Peyer's patch (tissue), 4 donors: ENCODE results near the gene DDX41.

Experiments used
- POLR2A ChIP-seq, 2 donors: fragments of 450-650 bp; IDR thresholded peaks; one replicate each; pipeline ENCODE4 v1.5.1; 2017; ENCODE audit warnings: antibody characterized with exemption in 2 of 2, mild to moderate bottlenecking in 2 of 2, moderate library complexity in 2 of 2
- TF ChIP-seq, protein P1 (sequence below), 6 experiments: fragments of 450-650 bp in 4 of 6; fragments of 200-600 bp in 2 of 6; sonication (generic) in 1 of 6; IDR thresholded peaks; one replicate each; pipeline ENCODE4 v1.5.1; 2017 to 2019; ENCODE audit warnings: antibody characterized with exemption in 6 of 6, mild to moderate bottlenecking in 3 of 6, moderate library complexity in 1 of 6

- TF ChIP-seq, protein P1, sequence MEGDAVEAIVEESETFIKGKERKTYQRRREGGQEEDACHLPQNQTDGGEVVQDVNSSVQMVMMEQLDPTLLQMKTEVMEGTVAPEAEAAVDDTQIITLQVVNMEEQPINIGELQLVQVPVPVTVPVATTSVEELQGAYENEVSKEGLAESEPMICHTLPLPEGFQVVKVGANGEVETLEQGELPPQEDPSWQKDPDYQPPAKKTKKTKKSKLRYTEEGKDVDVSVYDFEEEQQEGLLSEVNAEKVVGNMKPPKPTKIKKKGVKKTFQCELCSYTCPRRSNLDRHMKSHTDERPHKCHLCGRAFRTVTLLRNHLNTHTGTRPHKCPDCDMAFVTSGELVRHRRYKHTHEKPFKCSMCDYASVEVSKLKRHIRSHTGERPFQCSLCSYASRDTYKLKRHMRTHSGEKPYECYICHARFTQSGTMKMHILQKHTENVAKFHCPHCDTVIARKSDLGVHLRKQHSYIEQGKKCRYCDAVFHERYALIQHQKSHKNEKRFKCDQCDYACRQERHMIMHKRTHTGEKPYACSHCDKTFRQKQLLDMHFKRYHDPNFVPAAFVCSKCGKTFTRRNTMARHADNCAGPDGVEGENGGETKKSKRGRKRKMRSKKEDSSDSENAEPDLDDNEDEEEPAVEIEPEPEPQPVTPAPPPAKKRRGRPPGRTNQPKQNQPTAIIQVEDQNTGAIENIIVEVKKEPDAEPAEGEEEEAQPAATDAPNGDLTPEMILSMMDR (IDR thresholded peaks at IDR 0.05), result no peak
- TF ChIP-seq POLR2A (IDR thresholded peaks at IDR 0.05), result no peak
Observed at GRCh38 chr5:177565046-177565445, 48.3 kb upstream of the DDX41 start.
